ENCODE measurements around the gene CLVS2.

Gene CLVS2, protein sequence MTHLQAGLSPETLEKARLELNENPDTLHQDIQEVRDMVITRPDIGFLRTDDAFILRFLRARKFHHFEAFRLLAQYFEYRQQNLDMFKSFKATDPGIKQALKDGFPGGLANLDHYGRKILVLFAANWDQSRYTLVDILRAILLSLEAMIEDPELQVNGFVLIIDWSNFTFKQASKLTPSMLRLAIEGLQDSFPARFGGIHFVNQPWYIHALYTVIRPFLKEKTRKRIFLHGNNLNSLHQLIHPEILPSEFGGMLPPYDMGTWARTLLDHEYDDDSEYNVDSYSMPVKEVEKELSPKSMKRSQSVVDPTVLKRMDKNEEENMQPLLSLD

DNA sequence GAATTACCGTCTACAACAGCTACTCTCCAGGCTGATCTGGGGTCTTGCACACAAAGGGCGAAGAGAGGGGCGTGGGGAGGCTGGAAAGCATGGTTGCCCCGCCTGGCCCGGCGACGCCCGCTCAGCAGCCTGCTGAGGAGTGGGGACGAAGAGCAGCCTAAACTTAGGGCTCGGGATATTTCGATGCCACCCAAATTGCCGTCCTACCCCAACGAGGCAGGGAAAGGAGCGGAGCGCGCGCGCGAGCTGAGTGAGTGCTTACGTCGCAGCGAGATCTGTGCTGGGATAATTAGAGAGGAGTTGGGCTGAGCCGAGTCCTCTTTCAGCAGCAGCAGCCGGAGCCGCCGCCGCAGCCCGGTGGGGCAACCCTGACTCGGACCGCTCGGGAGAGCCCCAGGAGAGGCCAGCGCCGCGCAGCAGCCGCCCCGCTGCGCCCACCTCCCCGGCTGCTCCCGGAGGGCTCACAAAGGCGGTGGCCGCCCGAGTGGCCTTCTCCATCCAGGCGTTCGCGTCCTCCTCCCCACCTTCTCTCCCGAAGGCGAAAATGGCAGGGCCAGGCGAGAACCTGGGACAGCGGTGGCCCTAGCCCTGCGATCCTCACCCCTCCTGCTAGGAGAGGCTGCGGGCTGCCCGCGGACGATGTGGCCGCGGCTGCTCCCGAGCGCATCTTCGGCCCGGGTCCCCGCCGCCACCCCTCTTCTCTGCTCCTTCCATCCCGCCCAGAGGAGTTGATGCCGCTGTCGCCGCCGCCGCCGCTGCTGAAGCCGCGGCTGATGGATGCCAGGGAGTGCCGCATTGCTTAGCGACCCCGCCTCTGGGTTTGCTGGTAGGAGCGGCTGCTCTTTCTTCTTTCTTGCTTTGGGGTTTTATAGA, at the start of gene CLVS2:
CLVS2 (plus strand) TSS at position 315 of the 873 bp plus-strand sequence. CDS start 1,543 bp downstream, outside the sequence.
- DNase-seq (ENCODE audit: low spot score), result peak; percentile 25
- in situ Hi-C loops (cut with MboI; ENCODE audit: low sequenced_read_pairs, unreplicated experiment), result no loop called here
- TF ChIP-seq, protein P1, sequence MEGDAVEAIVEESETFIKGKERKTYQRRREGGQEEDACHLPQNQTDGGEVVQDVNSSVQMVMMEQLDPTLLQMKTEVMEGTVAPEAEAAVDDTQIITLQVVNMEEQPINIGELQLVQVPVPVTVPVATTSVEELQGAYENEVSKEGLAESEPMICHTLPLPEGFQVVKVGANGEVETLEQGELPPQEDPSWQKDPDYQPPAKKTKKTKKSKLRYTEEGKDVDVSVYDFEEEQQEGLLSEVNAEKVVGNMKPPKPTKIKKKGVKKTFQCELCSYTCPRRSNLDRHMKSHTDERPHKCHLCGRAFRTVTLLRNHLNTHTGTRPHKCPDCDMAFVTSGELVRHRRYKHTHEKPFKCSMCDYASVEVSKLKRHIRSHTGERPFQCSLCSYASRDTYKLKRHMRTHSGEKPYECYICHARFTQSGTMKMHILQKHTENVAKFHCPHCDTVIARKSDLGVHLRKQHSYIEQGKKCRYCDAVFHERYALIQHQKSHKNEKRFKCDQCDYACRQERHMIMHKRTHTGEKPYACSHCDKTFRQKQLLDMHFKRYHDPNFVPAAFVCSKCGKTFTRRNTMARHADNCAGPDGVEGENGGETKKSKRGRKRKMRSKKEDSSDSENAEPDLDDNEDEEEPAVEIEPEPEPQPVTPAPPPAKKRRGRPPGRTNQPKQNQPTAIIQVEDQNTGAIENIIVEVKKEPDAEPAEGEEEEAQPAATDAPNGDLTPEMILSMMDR (IDR thresholded peaks at IDR 0.05; ENCODE audit: borderline replicate concordance, control extremely low read depth, extremely low read depth, insufficient read depth, missing control alignments), result no peak

DNA sequence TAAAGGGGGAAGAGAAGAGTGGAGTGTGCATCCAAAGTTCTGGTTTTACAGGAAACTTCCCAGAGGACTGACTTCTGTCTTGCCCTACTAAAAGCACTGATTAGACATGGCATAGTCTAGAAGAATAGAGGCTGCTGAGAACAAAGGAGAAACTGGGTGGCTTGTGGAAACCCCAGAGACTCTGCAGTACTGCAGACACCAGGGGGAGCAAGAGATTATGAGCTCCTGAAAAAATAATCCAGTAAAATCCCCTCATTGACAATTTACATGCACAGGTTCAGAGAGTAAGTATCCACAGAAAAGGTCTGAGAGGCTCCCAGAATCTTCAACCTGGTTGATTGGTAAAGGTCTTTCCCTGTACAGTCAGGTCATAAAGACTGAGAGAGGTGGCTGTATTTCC, 48.7 kb upstream of the CLVS2 start:
- peak; percentile 5 for DNase-seq (ENCODE audit: low spot score)
- TF ChIP-seq, protein P1 (IDR thresholded peaks at IDR 0.05; ENCODE audit: borderline replicate concordance, control extremely low read depth, extremely low read depth, insufficient read depth, missing control alignments), result peak; percentile 39
- in situ Hi-C loops (cut with MboI; ENCODE audit: low sequenced_read_pairs, unreplicated experiment), result no loop called here

DNA sequence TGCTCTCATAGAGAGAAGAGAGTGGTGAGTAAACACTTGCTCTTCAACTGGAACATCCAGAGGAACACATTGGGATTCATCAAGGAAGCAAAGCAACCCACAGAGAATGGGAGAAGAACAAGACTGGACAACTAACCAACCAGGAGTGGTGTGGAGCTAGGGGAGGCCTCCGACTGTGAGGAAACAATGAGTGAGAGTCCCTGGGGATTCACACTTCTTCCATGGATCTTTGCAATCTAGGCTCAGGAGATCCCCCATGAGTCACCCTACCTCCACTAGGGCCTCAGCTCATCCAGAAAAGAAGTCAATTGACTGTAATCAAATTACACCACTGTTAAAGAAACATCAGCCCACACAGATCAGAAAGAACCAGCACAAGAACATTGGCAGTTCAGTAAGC, 42.3 kb upstream of the CLVS2 start:
- DNase-seq (ENCODE audit: low spot score), result no peak
- in situ Hi-C loops (cut with MboI; ENCODE audit: low sequenced_read_pairs, unreplicated experiment), result no loop called here
- TF ChIP-seq, protein P1 (IDR thresholded peaks at IDR 0.05; ENCODE audit: borderline replicate concordance, control extremely low read depth, extremely low read depth, insufficient read depth, missing control alignments), result no peak

DNA sequence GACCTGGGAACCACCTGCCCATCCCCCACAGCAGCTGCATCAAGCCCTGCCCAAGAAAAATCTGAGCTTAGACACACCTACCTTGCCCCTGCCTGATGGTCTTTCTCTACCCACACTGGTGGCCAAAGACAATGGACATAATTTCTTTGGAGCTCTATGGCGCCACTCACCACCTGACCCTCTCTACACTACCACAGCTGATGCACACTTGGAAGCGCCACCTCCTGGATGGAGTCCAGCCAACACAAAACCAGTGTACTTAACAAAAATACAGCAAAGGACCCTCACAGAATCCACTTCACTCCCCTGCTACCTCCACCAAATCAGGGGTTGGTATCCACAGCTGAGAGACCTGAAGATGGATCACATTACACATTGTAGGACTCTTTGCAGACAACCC, 39.7 kb upstream of the CLVS2 start:
- in situ Hi-C loops (cut with MboI; ENCODE audit: low sequenced_read_pairs, unreplicated experiment), result no loop called here
- TF ChIP-seq, protein P1 (IDR thresholded peaks at IDR 0.05; ENCODE audit: borderline replicate concordance, control extremely low read depth, extremely low read depth, insufficient read depth, missing control alignments), result peak; percentile 1
- DNase-seq (ENCODE audit: low spot score), result no peak

DNA sequence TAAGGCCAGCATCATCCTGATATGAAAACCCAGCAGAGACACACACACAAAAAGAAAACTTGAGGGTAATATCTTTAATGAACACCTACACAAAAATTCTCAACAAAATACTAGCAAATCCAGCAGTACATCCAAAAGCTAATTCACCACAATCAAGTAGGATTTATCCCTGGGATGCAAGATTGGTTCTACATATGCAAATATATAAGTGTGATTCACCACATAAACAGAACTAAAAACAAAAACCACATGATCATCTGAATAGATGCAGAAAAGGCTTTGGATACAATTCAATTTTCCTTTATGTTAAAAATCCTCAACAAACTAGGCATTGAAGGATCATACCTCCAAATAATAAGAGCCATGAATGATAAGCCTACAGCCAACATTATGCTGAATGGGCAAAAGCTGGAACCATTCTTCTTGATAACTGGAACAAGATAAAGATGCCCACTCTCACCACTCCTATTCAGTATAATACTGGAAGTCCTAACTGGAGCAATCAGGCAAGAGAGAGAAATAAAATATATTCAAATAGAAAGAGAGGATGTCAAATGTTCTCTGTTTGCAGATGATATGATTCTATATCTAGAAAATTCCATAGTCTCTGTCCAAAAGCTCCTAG, 33.9 kb upstream of the CLVS2 start:
- TF ChIP-seq, protein P1 (IDR thresholded peaks at IDR 0.05; ENCODE audit: borderline replicate concordance, control extremely low read depth, extremely low read depth, insufficient read depth, missing control alignments), result no peak
- no peak for DNase-seq (ENCODE audit: low spot score)
- in situ Hi-C loops (cut with MboI; ENCODE audit: low sequenced_read_pairs, unreplicated experiment), result no loop called here

DNA sequence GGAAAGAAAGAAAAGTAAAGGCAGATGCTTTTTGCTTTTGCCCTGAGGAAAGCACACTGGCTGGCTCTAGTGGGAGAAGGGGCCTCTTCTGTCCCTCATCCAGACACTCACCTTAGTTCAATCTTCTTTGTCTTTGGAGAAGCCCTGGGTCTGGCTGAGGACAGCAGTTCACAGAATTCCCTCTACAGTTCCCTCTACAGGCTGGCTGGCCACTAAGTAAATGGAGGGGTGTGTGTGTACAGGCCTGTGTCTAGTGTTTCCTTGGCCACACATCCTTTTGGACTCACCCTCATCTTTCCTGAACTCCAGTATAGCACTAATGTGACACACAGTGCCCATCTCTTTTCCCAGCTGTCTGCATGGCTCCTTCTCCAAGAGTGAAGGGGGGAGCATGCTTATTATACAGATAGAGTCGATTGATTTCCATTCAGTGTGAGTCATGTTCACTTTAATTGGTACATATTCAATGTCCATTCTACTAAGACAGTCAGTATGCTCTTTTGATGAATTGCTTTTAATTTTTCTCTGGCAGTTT, 26.0 kb upstream of the CLVS2 start:
- in situ Hi-C loops (cut with MboI; ENCODE audit: low sequenced_read_pairs, unreplicated experiment), result no loop called here
- DNase-seq (ENCODE audit: low spot score), result no peak
- TF ChIP-seq, protein P1 (IDR thresholded peaks at IDR 0.05; ENCODE audit: borderline replicate concordance, control extremely low read depth, extremely low read depth, insufficient read depth, missing control alignments), result no peak

All from GM13976 (cell line).